Measurements from ENCODE around the gene ZDHHC14. TPM values are rescaled to one million over a fixed set of nuclear protein-coding genes. Genes with fewer than 3 reads are reported as not detected.
"Not testable (repeated sequence)": the region's sequence is repeated elsewhere in the genome, so short reads cannot be mapped to it uniquely, and the experiment has no call there.

ZDHHC14 gene
- total RNA-seq, 6 experiments from 2014 or later: 5.2 to 6.7 (median 6.0) TPM

DNA sequence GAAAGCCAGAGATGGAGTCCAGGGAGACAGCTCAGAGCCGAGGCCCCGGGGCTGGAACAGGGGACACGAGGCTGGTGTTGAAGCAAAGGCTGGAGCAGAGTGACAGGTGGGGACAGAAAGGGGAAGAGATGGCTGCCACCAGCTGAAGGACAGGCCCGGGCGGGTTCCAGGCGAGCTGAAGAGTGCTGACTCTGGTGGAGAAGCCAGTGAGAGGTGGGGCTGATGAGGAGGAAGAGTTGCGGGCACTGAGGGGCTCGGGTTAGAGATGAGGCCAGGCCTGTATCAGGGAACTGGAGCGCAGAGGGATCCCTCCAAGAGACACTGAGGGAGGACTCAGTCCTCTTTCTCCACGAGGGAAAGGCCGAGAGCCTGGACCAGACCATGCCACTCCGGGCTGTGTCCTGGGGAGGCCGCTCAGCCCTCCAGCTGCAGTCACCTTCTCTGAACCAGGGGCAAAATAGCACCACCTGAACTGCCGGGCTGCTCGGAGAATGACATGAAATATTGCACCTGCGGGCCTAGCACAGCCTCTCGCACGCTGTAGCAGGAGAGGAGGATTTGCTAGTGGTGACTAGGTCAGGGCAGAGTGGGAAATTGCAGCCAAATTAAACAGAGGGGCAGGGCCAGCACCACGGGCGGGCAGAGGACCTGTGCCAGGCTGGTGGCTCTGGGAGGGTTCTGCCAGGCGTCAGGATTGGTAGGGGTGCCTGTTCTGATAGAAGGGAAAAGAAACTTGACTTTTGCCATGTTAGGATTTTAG is 175.9 kb downstream of the ZDHHC14 start:
- TF ChIP-seq, protein P1, sequence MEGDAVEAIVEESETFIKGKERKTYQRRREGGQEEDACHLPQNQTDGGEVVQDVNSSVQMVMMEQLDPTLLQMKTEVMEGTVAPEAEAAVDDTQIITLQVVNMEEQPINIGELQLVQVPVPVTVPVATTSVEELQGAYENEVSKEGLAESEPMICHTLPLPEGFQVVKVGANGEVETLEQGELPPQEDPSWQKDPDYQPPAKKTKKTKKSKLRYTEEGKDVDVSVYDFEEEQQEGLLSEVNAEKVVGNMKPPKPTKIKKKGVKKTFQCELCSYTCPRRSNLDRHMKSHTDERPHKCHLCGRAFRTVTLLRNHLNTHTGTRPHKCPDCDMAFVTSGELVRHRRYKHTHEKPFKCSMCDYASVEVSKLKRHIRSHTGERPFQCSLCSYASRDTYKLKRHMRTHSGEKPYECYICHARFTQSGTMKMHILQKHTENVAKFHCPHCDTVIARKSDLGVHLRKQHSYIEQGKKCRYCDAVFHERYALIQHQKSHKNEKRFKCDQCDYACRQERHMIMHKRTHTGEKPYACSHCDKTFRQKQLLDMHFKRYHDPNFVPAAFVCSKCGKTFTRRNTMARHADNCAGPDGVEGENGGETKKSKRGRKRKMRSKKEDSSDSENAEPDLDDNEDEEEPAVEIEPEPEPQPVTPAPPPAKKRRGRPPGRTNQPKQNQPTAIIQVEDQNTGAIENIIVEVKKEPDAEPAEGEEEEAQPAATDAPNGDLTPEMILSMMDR (IDR thresholded peaks at IDR 0.05): no peak
- DNase-seq: no peak
- H3K36me3 Mint-ChIP-seq (ENCODE audit: low read depth): no peaks in the 10 kb centered on the region
- H3K27ac Mint-ChIP-seq: no peak overlapping the region
- no peaks in the 10 kb centered on the region; the same call in 1 of the 2 replicates for H3K27me3 Mint-ChIP-seq (ENCODE audit: insufficient read depth)
- no peaks in the 10 kb centered on the region for H3K9me3 Mint-ChIP-seq
- H3K4me1 Mint-ChIP-seq (ENCODE audit: low read depth): peaks cover 4% of the 10 kb centered on the region
- no peak overlapping the region for H3K4me3 Mint-ChIP-seq

GRCh38 chr6:157557559-157557958 is 176.6 kb downstream of the ZDHHC14 start:
- no peak overlapping the region for H3K4me3 Mint-ChIP-seq
- DNase-seq: no peak
- no peak overlapping the region for H3K27ac Mint-ChIP-seq
- H3K4me1 Mint-ChIP-seq (ENCODE audit: low read depth): no peaks in the 10 kb centered on the region
- TF ChIP-seq, protein P1 (IDR thresholded peaks at IDR 0.05): no peak
- H3K27me3 Mint-ChIP-seq (ENCODE audit: insufficient read depth): no peaks in the 10 kb centered on the region; the same call in 1 of the 2 replicates
- no peaks in the 10 kb centered on the region for H3K9me3 Mint-ChIP-seq
- no peaks in the 10 kb centered on the region for H3K36me3 Mint-ChIP-seq (ENCODE audit: low read depth)

DNA sequence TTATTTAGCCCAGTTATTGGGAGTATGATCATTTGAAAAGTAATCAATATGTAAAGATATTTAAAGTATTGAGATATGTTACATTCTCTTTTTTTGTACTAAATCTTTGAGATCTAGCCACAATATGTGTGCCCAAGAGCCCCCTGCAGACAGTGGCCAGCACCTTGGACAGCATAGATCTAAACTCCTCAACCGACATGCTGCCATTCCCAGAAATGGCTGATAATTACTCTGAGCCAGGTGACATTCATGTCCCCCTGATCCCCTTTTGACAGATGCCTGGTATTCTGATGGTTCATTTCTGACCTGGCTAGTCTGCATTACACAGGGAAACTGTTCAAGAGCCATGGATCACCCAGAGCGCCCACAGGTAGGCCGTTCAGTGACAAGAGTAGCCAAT is 177.1 kb downstream of the ZDHHC14 start:
- Mint-ChIP-seq H3K4me1 (ENCODE audit: low read depth) (no peaks in the 10 kb centered on the region), H3K9me3 (no peaks in the 10 kb centered on the region), H3K27ac (no peak overlapping the region), H3K4me3 (no peak overlapping the region), H3K27me3 (ENCODE audit: insufficient read depth) (no peaks in the 10 kb centered on the region; the same call in 1 of the 2 replicates), H3K36me3 (ENCODE audit: low read depth) (no peaks in the 10 kb centered on the region)
- TF ChIP-seq, protein P1 (IDR thresholded peaks at IDR 0.05): no peak
- no peak for DNase-seq

DNA sequence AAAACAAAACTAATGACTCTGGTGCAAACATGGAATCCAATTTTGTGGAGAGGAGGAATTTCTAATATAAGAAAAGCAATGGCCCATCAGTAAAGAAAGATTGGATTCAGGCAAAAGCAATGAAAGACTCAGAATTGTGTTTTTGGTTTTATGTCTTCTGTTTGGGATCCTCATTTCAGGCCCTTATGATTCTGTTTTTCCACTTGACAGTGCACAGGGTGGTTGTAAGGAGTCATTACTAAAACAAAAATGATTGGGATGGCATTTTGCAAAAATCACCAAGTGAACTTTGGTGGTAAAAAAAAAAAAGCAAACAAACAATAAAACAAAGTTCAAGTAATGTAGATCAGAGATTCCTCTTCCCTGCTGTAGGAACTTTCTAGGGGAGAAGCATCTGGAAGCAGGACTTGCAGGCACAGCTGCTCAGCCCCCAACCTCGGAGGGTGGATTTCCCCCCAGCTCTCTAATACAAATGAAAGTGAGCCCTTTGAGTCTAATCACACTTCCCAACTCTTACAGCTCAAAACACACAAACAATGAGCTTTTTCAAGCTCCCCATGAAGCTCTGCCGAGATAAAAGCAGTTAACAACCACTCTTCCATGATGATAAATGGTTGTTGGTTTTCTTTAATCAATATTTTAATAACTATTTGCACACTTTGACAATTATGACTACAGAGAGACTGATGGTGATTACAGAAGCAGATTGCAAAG is 177.7 kb downstream of the ZDHHC14 start:
- DNase-seq: no peak
- H3K27ac Mint-ChIP-seq: no peak overlapping the region
- no peaks in the 10 kb centered on the region for H3K9me3 Mint-ChIP-seq
- H3K27me3 Mint-ChIP-seq (ENCODE audit: insufficient read depth): no peaks in the 10 kb centered on the region; the same call in none of the 2 replicates
- no peaks in the 10 kb centered on the region for H3K36me3 Mint-ChIP-seq (ENCODE audit: low read depth)
- H3K4me1 Mint-ChIP-seq (ENCODE audit: low read depth): no peaks in the 10 kb centered on the region
- TF ChIP-seq, protein P1 (IDR thresholded peaks at IDR 0.05): no peak
- no peak overlapping the region for H3K4me3 Mint-ChIP-seq

GRCh38 chr6:157559201-157559756 is 178.3 kb downstream of the ZDHHC14 start:
- no peaks in the 10 kb centered on the region for H3K9me3 Mint-ChIP-seq
- no peak overlapping the region for H3K4me3 Mint-ChIP-seq
- no peak for DNase-seq
- no peaks in the 10 kb centered on the region; the same call in none of the 2 replicates for H3K27me3 Mint-ChIP-seq (ENCODE audit: insufficient read depth)
- no peaks in the 10 kb centered on the region for H3K36me3 Mint-ChIP-seq (ENCODE audit: low read depth)
- H3K27ac Mint-ChIP-seq: no peak overlapping the region
- TF ChIP-seq, protein P1 (IDR thresholded peaks at IDR 0.05): no peak
- H3K4me1 Mint-ChIP-seq (ENCODE audit: low read depth): no peaks in the 10 kb centered on the region

GRCh38 chr6:157560063-157560462 is 179.1 kb downstream of the ZDHHC14 start:
- H3K27me3 Mint-ChIP-seq (ENCODE audit: insufficient read depth); DNase-seq; H3K27ac Mint-ChIP-seq; H3K9me3 Mint-ChIP-seq; H3K36me3 Mint-ChIP-seq (ENCODE audit: low read depth); H3K4me3 Mint-ChIP-seq; H3K4me1 Mint-ChIP-seq (ENCODE audit: low read depth): not testable (repeated sequence)

Data from HFFc6 (cell line).